CD4-positive, alpha-beta T cell treated with Interferon gamma for 1 hour (primary cell): ENCODE data around the gene FAM89B.
"Not testable (repeated sequence)": the region's sequence is repeated elsewhere in the genome, so short reads cannot be mapped to it uniquely, and the experiment has no call there.

ENCODE experiments used
- DNase-seq: peaks from one replicate; pipeline ENCODE4 v3.0.0-alpha.2; 2020

FAM89B gene

DNA sequence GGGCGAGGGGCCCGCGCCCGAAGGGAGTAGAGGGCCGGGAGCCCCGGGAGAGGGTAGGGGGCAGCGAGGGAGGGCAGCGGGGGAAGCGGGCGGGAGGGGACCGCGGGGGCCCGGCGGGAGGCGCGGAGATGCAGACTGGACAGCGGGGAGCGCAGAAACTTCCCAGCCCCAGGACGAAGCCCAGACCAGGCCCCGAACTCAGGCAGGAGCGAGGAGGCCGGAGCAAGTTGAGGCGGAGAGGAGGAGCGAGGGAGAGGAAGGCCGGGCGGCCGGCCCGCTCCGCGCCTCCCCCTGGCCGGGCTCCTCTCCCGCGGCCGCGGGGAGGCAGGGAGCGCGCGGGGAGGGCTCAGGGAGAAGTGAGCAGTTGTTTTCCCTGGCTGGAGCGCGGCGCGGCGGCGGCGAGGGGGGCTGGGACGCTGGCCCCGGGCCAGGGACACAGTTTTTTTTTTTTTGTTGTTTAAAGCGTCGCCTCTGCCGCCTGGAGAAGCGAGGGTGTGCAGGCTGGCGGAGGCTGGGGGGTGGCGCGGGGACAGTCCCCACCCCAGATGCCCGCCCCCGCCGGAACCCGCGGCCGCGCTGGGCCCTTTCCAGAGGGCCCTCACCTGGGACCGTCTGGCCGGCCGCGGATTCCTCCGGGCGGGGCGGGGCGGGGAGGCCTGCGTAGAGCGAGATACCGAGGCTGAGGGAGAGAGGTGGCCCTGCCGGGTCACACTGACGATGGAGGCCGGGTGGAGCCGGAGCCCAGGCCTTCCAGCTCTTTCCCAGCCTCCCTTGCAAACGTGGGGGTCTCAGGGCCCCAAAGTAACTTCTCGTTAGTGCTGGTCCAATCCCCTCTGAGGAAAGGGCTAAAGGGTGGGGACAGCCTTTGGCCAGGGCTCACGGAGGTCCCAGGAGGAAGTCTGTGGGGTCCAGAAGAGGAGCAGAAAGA, 14.1 kb upstream of the FAM89B start, which contains the start of gene LTBP3:
TSS of gene LTBP3 (minus strand) at position 358 of the 928 bp plus-strand sequence. CDS start 400 bp downstream, outside the sequence.
- peak; percentile 40 for DNase-seq

DNA sequence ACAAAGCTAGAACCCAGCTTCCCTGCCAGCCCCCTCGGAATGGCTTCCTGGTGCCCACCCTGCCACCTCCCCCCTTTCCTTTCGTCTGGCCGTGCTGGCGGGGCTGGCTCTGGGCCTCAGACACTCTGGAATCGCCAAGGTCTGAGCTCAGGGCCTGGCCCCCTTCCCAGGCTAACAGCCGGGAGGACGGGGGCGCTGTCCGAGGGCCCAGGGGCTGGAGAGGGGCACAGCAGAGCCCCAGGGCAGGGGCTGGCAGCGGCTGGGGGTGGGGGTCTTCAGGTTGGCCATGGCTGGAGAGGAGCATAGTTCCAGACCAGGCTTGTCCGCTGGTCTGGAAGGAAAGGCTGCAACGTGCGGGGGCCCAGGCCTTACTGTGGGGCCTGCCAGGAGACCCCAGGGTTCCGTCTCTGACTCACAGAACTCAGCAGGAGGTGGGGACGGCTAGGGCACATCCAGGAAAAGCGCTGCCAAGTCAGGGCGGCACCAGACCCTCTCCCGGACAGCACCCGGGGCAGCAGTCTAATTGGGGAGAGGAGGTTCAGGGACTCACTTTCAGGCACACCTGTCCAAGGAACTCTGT, 13.3 kb upstream of the FAM89B start:
- no peak for DNase-seq

DNA sequence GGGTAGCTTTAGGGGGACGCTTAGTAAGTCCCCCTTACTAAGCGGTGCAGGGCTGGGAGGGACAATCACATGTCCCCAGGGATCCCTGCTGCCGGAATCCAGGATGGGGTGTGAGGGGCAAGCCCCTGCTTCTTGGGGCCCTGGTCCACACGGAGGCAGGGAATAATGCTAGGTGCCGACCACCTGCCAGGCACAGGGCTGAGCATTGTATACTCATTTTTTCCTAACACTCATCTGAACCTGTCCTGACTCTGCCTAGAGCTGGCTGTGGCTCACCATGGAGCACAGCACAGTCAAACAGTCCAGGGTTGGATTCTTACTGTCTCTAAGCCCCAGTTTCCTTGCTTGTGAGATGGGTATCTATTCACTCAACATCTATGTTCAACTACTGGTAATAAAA, 12.8 kb upstream of the FAM89B start:
- DNase-seq: no peak

DNA sequence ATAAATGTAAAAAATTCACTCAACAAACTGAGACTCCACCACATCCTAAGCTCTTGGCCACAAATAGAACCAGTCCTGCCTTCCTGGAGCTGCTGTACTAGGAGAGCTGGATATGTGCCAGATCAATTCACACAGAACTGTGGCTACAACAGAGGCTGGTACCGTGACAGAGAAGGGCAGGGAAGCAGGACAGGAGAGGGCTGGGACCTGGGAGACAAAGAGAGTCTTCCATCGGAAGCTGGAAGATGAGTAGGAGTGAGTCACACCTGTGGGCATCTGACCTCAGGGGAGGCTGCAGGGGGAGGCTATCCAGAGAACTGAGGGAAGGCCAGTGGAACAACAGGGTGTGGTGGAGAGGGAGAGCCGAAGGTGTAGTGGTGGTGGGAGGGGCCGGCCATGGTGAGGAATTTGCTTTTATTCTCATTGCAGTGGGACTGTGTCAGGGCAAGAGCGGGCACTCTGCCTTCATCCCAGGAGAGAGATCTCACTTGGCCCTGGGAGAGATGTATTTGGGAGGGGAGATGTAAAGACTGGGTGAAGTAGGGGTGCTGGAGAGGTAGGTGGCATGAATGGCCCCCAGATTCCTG, 12.3 kb upstream of the FAM89B start:
- no peak for DNase-seq

DNA sequence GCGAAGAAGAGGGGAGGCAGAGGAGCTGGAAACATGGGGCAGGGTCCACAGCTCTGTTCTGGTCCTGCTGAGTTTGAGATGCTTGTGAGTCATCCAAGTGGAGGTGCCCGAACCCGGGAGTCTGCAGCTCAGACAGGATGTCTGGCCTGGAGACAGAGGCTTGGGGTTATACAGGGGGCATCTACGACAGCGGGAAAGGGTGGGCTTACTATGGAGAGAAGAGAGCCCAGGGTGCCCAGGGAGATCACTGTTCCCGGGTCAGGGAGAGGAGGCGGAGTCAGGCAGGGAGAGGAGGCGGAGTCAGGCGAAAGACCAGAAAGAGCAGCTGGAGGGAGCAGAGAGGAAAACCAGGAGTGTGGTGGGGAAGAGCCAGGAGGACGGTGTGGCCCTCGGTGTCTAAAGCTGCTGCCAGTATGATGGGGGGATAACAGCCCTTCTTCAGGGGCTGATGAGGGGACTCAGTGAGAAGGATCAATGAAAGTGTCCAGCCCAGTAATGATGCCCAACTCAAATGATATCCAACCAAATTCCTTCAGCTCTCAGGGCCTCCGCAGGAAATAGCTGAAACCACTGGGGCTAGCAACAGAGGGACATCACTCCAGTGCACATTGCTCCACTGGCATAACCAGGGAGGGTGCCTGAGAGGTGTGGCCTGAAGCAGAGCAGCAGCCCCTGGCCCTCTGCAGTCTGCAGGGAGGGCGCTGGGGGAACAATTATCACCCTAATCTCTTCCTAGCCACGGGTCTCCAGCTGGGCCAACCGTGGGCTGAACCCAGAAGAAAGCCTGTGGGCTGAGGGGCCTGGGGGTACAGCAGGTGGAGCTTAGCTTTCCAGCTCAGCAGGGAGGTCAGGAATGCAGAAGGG, 11.6 kb upstream of the FAM89B start:
- no peak for DNase-seq

DNA sequence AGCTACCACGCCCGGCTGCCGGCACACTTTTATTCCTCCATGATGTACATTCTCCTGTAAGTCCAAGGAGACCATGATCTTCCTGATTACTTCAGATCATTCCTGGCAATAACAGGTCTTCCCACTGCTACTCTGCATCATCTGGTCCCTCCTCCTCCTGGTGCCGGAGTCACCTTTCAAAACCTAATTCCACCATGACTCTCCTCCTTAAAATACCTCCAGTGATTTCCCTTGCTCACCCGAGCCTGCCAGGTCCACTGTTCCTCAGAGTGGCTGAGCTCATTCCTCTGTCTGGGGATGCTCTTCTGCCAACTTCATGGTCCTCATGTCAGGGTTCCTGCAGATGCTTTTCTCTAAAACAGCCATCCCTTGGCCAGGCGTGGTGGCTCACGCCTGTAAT, 10.3 kb upstream of the FAM89B start:
- no peak for DNase-seq

DNA sequence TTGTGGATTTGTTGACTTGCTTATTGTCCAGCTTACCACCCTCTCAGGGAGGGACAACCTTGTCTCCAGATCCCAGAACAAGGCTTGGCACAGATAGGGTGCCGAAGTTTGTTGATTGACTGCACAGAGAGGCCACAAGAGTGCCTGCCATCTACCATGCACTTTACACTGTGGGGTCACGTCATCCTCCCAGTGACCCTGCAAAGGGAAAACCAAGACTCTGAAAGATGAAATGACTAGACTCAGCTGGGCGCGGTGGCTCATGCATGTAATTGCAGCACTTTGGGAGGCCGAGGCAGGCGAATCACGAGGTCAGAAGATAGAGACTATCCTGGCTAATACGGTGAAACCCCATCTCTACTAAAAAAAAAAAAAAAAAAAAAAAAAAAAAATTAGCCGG, 9.6 kb upstream of the FAM89B start:
- no peak for DNase-seq

DNA sequence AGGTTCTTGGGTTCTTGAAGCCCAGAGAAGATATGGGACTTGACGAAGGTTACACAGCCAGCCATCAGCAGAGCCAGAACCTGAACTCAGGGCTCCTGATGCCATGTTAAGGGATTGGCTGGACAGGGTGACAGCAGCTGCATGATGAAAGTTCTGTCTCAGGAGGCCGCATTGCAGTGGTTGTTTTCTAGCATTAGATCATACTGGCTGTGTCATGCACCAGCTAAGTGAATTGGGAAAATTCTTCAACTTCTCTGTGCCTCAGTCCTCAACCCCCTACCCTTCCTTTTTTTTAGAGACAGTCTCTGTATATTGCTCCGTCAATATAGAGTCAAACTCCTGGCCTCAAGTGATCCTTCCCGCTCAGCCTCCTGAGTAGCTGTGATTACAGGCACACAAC, 8.7 kb upstream of the FAM89B start:
- no peak for DNase-seq

DNA sequence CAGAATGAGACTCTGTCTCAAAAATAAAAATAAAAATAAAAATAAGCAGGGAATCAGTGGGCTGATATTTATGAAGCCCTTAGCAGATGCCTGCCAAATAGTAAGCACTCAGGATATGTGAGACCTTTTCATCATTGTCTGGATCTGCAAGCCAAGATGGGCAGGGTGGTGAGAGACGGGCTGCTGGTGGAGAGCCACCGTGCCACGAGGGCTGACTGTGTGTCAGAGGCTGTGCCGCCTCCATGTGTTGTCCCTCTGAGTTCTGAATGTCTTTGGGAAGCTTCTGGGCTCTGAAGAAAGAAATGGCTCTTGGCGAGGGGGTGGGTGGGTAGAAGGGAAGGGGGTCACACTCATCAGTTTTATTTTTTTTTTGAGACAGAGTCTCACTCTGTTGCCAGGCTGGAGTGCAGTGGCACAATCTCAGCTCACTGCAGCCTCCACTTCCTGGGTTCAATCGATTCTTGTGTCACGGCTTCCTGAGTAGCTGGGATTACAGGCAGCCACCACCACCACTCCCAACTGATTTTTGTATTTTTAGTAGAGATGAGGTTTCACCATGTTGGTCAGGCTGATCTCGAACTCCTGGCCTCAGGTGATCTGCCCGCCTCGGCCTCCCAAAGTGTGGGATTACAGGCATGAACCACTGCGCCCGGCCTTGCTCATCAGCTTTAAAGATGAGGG, 7.3 kb upstream of the FAM89B start:
- not testable (repeated sequence) for DNase-seq

DNA sequence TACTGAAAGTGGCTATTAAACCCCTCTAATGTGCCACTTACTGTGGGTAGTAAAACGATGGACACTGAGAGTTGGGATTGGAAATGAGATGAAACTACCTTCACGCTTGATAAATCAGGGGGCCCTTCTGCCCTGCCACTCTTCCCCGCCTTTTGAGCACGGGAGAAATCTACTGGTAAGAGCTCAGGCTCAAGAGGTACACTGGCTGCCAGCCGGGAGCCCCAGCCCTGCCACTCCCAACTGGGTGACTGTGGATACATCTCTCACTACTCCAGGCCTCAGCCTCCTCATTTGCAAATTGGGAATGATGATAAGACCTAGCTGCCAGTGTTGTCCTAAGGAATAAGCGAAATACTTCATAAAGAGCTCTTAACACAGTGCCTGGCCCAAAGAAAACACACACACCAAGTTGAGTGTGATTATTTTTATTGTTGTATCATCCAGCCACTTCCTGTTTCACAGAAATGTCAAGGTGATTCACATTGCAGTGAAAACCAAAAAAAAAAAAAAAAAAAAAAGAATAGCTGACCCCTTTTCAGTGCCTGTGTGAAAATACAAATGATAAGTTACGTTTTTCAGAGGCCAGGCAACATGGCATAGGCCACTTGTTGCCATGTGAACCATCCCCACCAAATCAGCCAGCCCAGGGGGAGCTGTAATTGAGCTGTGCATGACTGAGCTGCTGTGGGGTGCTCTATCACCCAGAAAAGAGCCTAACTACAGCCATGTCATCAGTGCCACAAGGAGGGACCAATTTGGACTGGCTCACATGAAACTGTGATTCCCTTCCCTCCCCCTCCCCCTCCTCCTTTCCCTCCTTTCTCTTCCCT, 6.5 kb upstream of the FAM89B start:
- DNase-seq: peak; percentile 71

DNA sequence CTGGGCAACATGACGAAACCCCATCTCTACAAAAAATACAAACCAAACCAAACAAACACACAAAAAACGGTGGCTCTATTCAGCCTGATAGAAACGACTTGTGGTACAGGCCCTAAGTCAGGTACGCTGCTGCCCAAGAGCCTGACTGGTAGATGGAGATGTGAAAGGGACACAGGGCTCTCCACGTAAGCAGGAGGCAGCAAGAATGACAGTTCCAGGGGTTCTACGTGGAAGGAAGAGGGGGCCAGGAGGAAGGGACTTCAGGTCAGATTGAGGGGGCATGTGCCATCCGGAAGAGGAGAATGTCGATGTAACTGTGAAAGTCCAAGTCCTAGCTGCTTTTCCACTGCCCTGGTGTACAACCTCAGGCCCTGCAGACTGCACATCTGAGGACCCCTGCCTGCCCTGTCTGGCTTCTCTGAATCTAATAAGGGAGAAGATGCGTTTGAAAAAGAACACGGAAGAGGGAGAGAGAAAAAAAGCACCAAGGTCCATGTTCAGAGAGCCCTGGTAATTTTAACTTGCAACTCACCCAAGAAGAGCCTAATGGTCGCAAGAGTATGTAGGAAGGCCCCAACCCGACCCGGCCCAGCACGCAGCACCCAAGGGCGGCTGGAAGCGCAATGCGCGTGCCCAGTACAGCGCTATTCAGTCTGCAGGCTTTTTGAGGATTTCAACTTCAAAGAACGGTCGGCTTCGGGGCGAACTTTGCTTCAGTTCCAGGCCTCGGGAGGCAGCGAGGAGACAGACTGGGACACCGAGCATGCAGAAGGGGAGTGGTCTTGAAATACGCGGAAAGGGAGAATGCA, 3.0 kb upstream of the FAM89B start:
- no peak for DNase-seq

DNA sequence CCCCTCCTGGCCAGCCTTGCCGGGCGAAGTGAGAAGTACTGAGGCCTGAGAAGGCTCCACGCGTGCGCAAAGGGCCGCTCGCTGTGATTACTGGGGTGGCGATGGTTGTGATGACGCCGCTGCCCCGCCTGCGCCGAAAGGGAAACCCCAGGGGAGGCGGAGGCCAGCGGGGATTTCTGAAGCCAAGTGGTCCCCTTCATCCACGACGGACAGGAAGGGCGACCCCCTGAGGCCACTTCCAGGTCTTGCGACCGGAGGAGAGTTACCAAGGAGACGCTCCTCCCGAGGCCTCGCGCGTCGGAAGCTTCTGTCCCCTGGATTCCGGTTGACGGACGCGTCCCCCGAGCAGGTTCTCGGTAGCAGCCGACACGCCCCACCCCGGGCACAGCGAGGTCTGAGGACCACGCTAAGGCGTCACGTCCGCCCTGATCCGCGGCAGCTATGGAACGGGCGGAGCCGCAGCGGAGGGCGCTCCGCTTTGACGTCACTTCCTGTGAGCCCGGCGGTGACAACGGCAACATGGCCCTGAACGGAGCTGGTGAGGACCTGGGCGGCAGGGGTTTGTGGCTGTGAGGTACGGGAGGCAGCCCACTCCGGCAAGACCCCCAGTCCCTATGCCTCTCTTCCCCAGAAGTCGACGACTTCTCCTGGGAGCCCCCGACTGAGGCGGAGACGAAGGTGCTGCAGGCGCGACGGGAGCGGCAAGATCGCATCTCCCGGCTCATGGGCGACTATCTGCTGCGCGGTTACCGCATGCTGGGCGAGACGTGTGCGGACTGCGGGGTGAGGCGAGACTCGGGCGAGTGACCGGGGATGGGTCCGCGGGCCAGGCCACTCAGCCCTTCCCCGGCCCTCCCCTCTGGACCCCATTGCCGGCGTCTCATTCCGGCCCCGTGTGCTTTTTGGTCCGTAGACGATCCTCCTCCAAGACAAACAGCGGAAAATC, 2.1 kb upstream of the FAM89B start, which contains the start of gene ZNRD2:
TSS of gene ZNRD2 (plus strand) at position 505 of the 946 bp plus-strand sequence. CDS start at position 520, 15 bp downstream.
- peak; percentile 99 for DNase-seq

DNA sequence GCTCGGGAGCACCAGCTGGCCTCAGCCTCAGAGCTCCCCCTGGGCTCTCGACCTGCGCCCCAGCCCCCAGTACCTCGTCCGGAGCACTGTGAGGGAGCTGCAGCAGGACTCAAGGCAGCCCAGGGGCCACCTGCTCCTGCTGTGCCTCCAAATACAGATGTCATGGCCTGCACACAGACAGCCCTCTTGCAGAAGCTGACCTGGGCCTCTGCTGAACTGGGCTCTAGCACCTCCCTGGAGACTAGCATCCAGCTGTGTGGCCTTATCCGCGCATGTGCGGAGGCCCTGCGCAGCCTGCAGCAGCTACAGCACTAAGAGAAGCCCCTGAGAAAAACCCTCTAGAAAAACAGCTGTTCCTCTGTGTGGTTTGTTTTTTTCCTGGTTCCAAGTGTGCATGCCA, 918 bp upstream of the FAM89B start:
- DNase-seq: no peak

DNA sequence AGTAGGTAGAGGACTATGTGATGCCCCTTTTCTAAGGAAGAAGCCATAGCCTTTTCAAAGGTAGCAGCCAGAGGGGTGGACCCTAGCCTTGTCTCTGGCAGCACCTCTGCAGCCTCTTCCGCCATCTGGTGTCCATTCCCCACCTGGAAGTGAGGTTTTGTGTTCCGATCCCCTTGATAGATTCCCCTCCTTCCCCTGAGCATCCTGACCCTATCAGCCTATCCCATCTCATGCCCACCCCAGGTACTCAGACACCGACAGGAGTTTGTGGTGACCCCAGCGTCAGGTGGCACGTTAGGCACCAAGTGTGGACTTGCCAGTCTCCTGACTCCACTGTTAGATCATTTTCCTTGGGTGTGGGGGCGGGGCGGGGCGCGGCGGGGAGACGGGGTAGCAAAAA, 398 bp upstream of the FAM89B start:
- no peak for DNase-seq

DNA sequence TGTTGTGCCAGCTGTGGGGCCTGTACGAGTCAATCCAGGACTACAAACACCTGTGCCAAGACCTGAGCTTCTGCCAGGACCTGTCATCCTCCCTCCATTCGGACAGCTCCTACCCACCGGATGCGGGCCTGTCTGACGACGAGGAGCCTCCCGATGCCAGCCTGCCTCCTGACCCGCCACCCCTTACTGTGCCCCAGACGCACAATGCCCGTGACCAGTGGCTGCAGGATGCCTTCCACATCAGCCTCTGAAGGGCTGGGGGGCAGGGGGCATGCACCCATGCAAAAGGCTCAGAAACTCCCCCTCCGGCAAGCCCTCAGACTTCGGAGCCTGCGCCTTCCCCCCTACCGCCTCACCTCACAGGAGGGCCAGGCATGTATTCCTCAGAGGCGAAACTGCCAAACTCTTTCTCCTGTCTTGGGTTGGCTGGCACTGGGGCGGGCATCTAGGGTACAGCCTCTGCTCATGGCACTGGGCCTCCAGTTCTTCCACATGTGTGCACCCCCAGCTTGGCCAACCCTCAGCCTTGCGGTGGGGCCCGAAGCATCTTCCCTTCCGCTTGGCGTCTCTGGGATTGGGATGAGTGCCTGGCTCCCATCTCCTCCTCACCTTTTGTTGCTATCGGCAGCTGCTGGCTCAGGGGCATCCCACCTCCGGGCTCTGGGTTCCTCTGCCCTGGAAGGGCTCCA, 1.2 kb downstream of the FAM89B start:
- DNase-seq: no peak

DNA sequence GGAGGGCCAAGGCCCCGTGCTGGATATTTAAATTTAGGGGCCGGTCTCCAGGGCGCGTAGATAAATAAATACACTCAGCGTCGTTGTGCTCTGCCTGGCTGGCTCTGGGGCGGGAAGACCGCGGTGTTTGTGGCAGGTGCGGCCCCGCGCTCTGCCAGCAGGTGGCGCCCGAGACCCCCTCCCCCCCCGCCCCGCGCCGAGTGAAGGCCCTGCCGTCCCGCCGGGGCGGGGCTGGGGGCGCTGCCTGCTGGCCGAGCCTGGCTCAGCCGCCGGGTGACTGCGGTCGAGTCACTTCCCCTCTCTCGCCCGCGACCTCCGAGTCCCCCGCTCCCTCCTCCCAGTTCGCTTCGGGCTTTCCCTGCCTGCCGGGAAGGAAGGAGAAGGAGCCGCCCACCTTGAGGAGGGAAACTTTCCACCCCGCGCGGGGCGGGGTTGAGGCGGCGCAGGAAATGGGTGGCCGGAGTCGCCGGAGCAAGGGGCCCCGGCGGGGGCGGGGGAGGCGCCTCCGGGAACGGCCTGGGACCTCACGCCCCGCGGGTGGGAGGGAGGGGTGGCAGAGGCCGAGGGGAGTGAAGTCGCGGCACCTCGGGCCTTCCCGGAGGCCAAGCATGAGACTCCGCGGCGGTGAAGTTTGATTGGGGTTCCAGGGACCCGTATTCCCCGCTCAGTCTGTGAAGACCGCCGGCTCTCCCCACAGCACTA, 1.9 kb downstream of the FAM89B start:
- peak; percentile 94 for DNase-seq

DNA sequence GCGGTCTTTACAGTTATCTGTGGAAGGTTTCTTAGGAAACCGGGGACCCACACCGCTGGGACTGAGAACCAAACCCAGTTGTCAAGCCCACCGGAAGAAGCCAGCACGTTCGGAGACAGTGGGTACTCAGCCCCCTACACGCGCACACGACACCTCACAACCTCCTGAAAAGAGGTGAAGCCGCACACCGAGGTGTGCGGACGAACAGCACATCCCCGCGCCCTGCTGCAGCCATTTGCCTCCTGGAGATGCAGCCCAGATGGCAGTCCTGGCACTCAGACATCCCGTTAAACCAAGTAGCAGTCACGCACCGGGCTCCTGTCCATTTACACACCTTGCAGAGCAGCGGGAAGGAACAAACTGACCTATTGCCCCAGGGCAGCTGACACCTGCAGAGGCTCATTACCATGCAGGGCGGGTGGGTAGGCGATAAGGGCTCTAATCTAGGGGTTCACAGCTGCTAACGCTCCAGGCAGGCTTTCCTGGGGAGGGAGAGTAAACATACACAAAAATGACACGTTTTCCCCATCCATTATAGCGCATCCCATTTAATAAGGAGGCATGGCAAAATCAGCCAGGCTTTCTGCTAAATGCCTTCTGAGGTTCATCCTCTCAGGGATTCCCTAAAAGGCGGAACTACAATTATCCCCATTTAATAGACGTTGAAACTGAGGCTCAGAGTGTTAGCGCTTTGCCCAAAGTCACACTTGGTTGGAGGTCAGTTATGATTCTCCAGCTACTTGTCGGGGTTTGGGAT, 2.7 kb downstream of the FAM89B start:
- DNase-seq: no peak
